GM23338 (cell line): ENCODE measurements around the gene RAB3IL1. TPM values are rescaled to one million over a fixed set of nuclear protein-coding genes. Genes with fewer than 3 reads are reported as not detected.

Experiments
- microRNA-seq: library from miRNA; unstranded; fragments of <30 nt; microRNA quantifications from one replicate; pipeline ENCODE4, GENCODE V29; 2017
- polyA plus RNA-seq: library from polyadenylated mRNA; unstranded; fragments of >200 nt; fragmentation: Nextera tagmentation; extraction: Ambion mirVana; gene quantifications from 2 replicates; pipeline ENCODE4 v1.2.1, GENCODE V29; 2016
- small RNA-seq: library from RNA; depleted of rRNA; stranded (forward); fragments of <200 nt; gene quantifications from one replicate; pipeline ENCODE3, GENCODE V24; 2014; ENCODE audit warnings: low replicate concordance
- total RNA-seq: library from RNA; depleted of rRNA; stranded (reverse); fragments of >200 nt; shearing (Covaris generic); gene quantifications from 2 replicates; pipeline ENCODE4 v1.2.3, GENCODE V29; 2014; rRNA removed

Gene RAB3IL1
- total and polyA plus RNA-seq, 2 experiments from 2014 or later, result 2.7 to 3.4 TPM

Small RNA genes within 50 kb of the gene (microRNA-seq; reads per million reads assigned to microRNA genes)
- not detected for gene MIR6746

Small RNA genes within 50 kb of the gene (small RNA-seq; reads per million reads assigned to genes)
- gene MIR6746 (not detected), gene RNU6-1243P (not detected)

Other genes starting within 250 kb of the RAB3IL1 start
- gene DAGLA, start 237.2 kb downstream of the RAB3IL1 start, total RNA-seq, result 1.3 and 2.5 TPM in 2 replicates
- gene DAGLA, start 237.2 kb downstream of the RAB3IL1 start, polyA plus RNA-seq, result 0.52 and 0.55 TPM in 2 replicates
- gene MYRF, start 164.9 kb downstream of the RAB3IL1 start, total RNA-seq, result 5.0 and 5.5 TPM in 2 replicates
- gene MYRF, start 164.9 kb downstream of the RAB3IL1 start, polyA plus RNA-seq, result 1.9 and 2.2 TPM in 2 replicates
- 71.3 and 73.3 TPM in 2 replicates for gene TMEM258, start 125.0 kb downstream of the RAB3IL1 start, total RNA-seq
- gene TMEM258, start 125.0 kb downstream of the RAB3IL1 start, polyA plus RNA-seq, result 519 and 553 TPM in 2 replicates
- 89.0 and 96.3 TPM in 2 replicates for gene FEN1, start 124.7 kb downstream of the RAB3IL1 start, total RNA-seq
- gene FEN1, start 124.7 kb downstream of the RAB3IL1 start, polyA plus RNA-seq, result 78.8 and 85.1 TPM in 2 replicates
- 103 and 119 TPM in 2 replicates for gene FADS1, start 100.6 kb downstream of the RAB3IL1 start, total RNA-seq
- 67.6 and 74.9 TPM in 2 replicates for gene FADS1, start 100.6 kb downstream of the RAB3IL1 start, polyA plus RNA-seq
- 354 and 392 TPM in 2 replicates for gene FADS2, start 89.3 kb downstream of the RAB3IL1 start, total RNA-seq
- 124 and 126 TPM in 2 replicates for gene FADS2, start 89.3 kb downstream of the RAB3IL1 start, polyA plus RNA-seq
- 73.5 and 91.4 TPM in 2 replicates for gene FADS3, start 26.0 kb downstream of the RAB3IL1 start, total RNA-seq
- gene FADS3, start 26.0 kb downstream of the RAB3IL1 start, polyA plus RNA-seq, result 44.4 and 44.6 TPM in 2 replicates
- 0.35 and 0.89 TPM in 2 replicates for gene BEST1, start 32.8 kb upstream of the RAB3IL1 start, total RNA-seq
- 0.44 and 0.75 TPM in 2 replicates for gene BEST1, start 32.8 kb upstream of the RAB3IL1 start, polyA plus RNA-seq
- gene FTH1, start 50.1 kb upstream of the RAB3IL1 start, total RNA-seq, result 718 and 839 TPM in 2 replicates
- gene FTH1, start 50.1 kb upstream of the RAB3IL1 start, polyA plus RNA-seq, result 2,531 and 2,750 TPM in 2 replicates
- gene INCENP, start 206.4 kb upstream of the RAB3IL1 start, total RNA-seq, result 115 and 131 TPM in 2 replicates
- 35.6 and 41.3 TPM in 2 replicates for gene INCENP, start 206.4 kb upstream of the RAB3IL1 start, polyA plus RNA-seq